H1 (cell line): ENCODE data around the gene JUN. TPM values are rescaled to one million over a fixed set of nuclear protein-coding genes. Genes with fewer than 3 reads are reported as not detected.

ENCODE experiments used
- GABPA ChIP-seq: IDR thresholded peaks from 2 replicates; pipeline ENCODE4 v1.6.1; 2011; ENCODE audit warnings: mild to moderate bottlenecking, low read length, moderate library complexity, borderline replicate concordance; ENCODE audit not compliant: insufficient read depth
- KDM4A ChIP-seq: IDR thresholded peaks from one replicate; pipeline ENCODE4 v1.7.1; 2012; ENCODE audit warnings: low read depth, mild to moderate bottlenecking, moderate library complexity, low read length, inconsistent platforms; ENCODE audit not compliant: severe bottlenecking
- POLR2A ChIP-seq, 2 experiments: IDR thresholded peaks; 1 replicate in 1 of 2; 2 replicates in 1 of 2; pipeline ENCODE4 v1.6.1; 2011; ENCODE audit warnings: low read depth in 2 of 2, low read length in 2 of 2, mild to moderate bottlenecking in 2 of 2; ENCODE audit errors: control extremely low read depth in 1 of 2
- POLR2AphosphoS5 ChIP-seq: IDR thresholded peaks from 2 replicates; pipeline ENCODE4 v1.6.1; 2011; ENCODE audit warnings: low read depth, low read length
- RAD21 ChIP-seq, 2 experiments: IDR thresholded peaks in 1 of 2; conservative IDR thresholded peaks in 1 of 2; 2 replicates each; pipeline ENCODE4 v1.6.1; 2011; ENCODE audit warnings: low read depth in 2 of 2, low read length in 2 of 2, improper control_type of control experiment in 1 of 2, inconsistent platforms in 1 of 2, mild to moderate bottlenecking in 1 of 2, moderate library complexity in 1 of 2
- RFX5 ChIP-seq: IDR thresholded peaks from 2 replicates; pipeline ENCODE4 v1.6.1; 2011; ENCODE audit warnings: low read depth, low read length, improper control_type of control experiment, borderline replicate concordance
- RNF2 ChIP-seq: fragments of 200-900, 300-1000 bp; sonication (generic); IDR thresholded peaks from 2 replicates; pipeline ENCODE4 v1.7.1; 2016; ENCODE audit warnings: borderline replicate concordance, low read depth, mild to moderate bottlenecking, antibody characterized with exemption, low read length; ENCODE audit not compliant: poor library complexity, severe bottlenecking; ENCODE audit errors: missing control alignments
- SP1 ChIP-seq: IDR thresholded peaks from 2 replicates; pipeline ENCODE4 v1.6.1; 2011; ENCODE audit warnings: low read depth, low read length
- SUZ12 ChIP-seq: fragments of 200-600 bp; sonication (generic); IDR thresholded peaks from 2 replicates; pipeline ENCODE4 v1.6.1; 2012; ENCODE audit warnings: mild to moderate bottlenecking, inconsistent platforms, low read length, moderate library complexity, mixed read lengths
- TAF7 ChIP-seq: optimal IDR thresholded peaks from 2 replicates; pipeline ENCODE3; 2011; ENCODE audit warnings: low read depth, mild to moderate bottlenecking, inconsistent platforms, low read length, moderate library complexity, borderline replicate concordance
- TCF12 ChIP-seq: IDR thresholded peaks from 2 replicates; pipeline ENCODE4 v1.6.1; 2011; ENCODE audit warnings: low read depth, mild to moderate bottlenecking, low read length
- YY1 ChIP-seq: IDR thresholded peaks from 2 replicates; pipeline ENCODE4 v1.6.1; 2011; ENCODE audit warnings: low read depth, mild to moderate bottlenecking, low read length
- polyA plus RNA-seq, 7 experiments: library from polyadenylated mRNA; depleted of rRNA in 3 of 7; stranded (reverse) in 5 of 7; unstranded in 2 of 7; fragments of >200 nt in 5 of 7; fragments of 200-250 nt in 2 of 7; gene quantifications; 1 replicate in 5 of 7; 2 replicates in 1 of 7; 4 replicates in 1 of 7; pipeline versions ENCODE4 v1.2.1 to v1.2.3, GENCODE V29; 2011 to 2013; ENCODE audit warnings: missing spikeins in 2 of 7, mixed read lengths in 2 of 7
- total RNA-seq: library from RNA; stranded (reverse); fragmentation: NEBNext Ultra II Directional; extraction: Animal tissue kit (Norgen Biotek cat#: 25700); gene quantifications from 2 replicates; pipeline ENCODE4 v1.2.1, GENCODE V29; 2021
- TF ChIP-seq, protein P1 (sequence below): IDR thresholded peaks from 2 replicates; pipeline ENCODE4 v1.6.1; 2012; ENCODE audit warnings: inconsistent platforms
- TF ChIP-seq, protein P2 (sequence below): IDR thresholded peaks from 2 replicates; pipeline ENCODE4 v1.6.1; 2012; ENCODE audit warnings: inconsistent platforms

The JUN gene
- total and polyA plus RNA-seq, 2 of the 8 experiments (the other 6 are each of a cell fraction or from before 2014, with no cell fraction given) = 4.4 to 10.9 TPM

- TF ChIP-seq RAD21 (IDR thresholded peaks at IDR 0.05 in 1 of 2, conservative IDR thresholded peaks at IDR 0.05 in 1 of 2; ENCODE audit: low read depth in 2 of 2, low read length in 2 of 2) = peak in 1 of 2 experiments; percentile 39; a peak in 1 of 4 replicates
- TF ChIP-seq SP1 = no peak
- TF ChIP-seq, protein P1, sequence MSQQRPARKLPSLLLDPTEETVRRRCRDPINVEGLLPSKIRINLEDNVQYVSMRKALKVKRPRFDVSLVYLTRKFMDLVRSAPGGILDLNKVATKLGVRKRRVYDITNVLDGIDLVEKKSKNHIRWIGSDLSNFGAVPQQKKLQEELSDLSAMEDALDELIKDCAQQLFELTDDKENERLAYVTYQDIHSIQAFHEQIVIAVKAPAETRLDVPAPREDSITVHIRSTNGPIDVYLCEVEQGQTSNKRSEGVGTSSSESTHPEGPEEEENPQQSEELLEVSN = peak; percentile 99
- peak; percentile 92 for TF ChIP-seq POLR2AphosphoS5
- TF ChIP-seq, protein P2, sequence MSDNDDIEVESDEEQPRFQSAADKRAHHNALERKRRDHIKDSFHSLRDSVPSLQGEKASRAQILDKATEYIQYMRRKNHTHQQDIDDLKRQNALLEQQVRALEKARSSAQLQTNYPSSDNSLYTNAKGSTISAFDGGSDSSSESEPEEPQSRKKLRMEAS = peak; percentile 97
- peak; percentile 39 for TF ChIP-seq TAF7
- peak; percentile 59 for TF ChIP-seq SUZ12
- TF ChIP-seq YY1 = no peak
- peak; percentile 63 for TF ChIP-seq KDM4A
- TF ChIP-seq TCF12 = no peak
- TF ChIP-seq RNF2 = peak; percentile 43
- no peak for TF ChIP-seq GABPA
- TF ChIP-seq RFX5 = no peak
- peak in 1 of 2 experiments; percentile 9; a peak in 2 of 3 replicates for TF ChIP-seq POLR2A (IDR thresholded peaks at IDR 0.05; ENCODE audit: control extremely low read depth in 1 of 2, low read depth in 2 of 2, low read length in 2 of 2)
Measured at GRCh38 chr1:58782178-58783089, 1.4 kb downstream of the JUN start (continued).
